ENCODE data around the gene HEMK1.

The HEMK1 gene

GRCh38 chr3:50575372-50575771, 6.0 kb downstream of the HEMK1 start:
- no peak for DNase-seq

DNA sequence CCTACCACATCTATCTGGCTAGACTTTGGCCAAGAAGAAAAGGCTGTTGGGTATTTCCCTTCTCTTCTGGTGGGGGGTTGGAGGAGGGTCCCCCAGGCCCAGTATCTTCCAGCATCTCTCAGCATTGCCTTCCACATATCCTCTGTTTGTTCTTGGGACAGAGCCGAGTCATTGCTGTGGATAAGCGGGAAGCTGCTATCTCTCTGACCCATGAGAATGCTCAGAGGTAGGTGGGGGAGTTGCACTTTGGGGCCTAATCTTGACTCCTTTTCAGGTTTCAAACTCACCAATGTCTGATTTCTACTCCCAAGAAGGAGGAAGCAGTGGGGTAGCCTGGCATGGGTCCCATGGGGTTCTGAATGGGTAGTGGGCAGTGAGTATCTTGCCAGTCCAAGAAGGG, 8.0 kb downstream of the HEMK1 start:
- DNase-seq, result no peak

DNA sequence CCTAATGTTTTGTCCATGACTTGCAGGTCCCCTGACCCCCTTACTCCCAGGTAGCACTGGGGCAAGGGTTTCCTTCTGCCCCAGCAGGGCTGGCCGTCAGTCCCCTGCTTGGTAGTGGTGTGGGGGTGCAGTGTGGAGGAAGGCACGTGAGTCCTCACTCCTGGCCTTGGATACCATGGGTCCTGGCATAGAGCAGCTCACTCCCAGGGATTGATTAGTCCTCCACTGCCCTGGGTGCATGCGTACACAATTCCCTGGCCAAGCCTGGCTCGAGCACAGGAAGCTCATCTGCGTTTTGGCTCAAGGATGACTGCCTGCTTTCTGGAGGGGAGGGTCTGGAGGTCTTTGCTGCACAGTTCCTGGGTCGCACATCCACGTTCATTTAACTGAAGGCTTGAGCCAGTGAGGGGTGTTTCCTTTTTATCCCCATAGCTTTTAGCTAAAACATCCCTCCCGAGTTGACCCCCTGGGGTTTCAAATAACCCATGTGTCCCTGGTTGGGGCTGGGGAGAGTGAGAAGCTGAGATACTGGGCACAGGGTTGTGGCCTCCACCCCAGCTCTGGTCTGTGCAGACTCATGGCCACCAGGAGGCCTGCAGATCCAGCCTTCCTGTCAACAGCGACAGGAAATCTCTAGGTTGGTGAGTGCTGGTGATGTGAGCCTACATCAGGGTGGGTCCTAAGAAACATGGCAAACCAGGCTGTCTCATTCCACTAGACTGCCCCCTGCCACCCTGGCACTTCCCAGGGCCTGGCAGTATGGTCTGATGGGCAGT, 11.5 kb downstream of the HEMK1 start:
- DNase-seq, result no peak

GRCh38 chr3:50581459-50581842, 12.1 kb downstream of the HEMK1 start:
- DNase-seq, result no peak

GRCh38 chr3:50582083-50582482, 12.8 kb downstream of the HEMK1 start:
- DNase-seq, result no peak

GRCh38 chr3:50583897-50584296, 14.6 kb downstream of the HEMK1 start:
- no peak for DNase-seq

DNA sequence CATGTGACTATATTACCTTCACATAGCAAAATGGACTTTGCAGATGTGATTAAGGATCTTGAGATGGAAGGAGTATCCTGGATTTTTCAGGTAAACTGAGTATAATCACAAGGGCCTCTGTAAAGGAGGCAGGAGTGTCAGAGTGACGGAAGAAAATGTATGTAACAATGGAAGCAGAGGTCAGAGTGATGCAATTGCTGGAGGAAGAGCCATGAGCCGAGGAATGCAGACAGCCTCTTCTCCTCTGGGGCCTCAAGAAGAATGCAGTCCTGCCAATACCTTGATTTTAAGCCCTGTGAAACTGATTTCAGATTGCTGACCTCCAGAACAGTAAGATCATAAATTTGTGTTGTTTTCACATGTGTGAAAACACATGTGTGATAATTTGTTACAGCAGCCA, 15.1 kb downstream of the HEMK1 start:
- DNase-seq, result no peak

DNA sequence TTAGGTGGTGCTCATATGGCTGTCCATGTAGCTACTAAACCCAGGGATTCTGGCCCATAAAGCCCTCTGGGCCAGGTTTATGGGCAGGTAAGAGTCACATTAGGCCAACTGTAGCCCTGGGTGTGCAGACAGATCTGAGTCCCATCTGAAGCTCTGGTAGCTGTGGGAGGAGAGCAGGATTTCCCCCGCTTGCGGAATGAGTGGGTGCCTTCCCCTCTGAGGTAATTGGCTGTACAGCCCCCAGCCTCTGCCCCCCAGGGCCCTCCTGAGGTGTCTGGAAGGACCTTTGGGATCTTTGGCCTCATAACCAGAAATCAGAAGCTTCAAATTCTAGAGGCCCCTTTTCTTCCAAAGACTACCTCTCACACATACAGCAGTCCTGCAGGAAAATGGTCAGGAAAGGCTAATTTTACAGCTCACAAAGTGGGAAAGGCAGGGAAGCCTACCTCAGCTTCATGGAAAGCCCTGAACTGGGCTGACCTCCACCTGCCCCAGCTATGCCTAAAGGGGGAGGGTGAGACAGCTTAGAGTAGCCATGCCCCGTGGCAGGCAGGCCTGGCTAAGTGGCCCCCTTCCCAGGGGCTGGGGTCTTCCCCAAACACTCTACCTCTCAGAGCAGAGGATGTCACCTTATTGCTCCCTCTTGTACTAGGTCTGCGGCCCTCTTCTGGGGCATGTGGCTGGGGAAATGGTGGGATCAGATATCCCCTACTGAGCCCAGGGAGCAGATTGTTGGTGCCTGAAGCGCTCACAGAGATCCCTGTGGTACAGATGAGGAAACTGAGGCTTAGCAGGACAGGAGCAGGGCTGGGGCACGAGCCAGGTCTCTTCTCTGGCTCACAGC, 16.8 kb downstream of the HEMK1 start:
- no peak for DNase-seq

DNA sequence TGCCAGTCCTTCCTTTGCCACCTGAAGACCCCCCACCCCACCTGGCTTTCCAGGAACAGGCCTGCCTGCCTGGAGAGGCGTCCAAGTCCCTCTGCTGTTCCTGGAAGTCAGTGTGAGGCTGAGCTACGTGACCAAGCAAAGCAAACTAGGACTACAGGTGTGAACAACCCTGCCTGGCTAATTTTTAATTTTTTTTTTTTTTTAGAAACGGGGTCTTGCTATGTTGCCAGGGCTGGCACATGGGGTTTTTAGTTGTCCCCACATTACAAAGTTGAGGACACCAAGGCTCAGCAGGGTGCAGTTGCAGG, 17.4 kb downstream of the HEMK1 start:
- DNase-seq, result no peak

DNA sequence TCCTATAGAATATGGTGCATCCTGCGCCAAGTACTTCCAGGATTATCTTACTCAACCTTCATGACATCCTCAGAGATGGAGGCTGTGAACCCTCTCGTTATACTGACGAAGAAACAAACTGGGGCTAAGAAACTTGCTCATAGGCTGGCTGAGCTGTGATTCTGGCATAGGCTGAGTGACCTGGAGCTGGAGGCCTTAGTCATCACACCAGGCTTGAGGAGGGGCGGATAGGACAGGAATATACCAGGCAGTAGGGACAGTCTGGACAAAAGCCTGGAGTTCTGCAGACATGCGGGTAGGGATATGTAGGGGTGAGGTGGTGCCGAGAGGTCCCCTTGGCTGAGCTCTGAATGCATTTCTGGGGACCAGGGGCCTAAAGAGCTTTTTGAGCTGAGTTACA, 18.1 kb downstream of the HEMK1 start:
- no peak for DNase-seq

DNA sequence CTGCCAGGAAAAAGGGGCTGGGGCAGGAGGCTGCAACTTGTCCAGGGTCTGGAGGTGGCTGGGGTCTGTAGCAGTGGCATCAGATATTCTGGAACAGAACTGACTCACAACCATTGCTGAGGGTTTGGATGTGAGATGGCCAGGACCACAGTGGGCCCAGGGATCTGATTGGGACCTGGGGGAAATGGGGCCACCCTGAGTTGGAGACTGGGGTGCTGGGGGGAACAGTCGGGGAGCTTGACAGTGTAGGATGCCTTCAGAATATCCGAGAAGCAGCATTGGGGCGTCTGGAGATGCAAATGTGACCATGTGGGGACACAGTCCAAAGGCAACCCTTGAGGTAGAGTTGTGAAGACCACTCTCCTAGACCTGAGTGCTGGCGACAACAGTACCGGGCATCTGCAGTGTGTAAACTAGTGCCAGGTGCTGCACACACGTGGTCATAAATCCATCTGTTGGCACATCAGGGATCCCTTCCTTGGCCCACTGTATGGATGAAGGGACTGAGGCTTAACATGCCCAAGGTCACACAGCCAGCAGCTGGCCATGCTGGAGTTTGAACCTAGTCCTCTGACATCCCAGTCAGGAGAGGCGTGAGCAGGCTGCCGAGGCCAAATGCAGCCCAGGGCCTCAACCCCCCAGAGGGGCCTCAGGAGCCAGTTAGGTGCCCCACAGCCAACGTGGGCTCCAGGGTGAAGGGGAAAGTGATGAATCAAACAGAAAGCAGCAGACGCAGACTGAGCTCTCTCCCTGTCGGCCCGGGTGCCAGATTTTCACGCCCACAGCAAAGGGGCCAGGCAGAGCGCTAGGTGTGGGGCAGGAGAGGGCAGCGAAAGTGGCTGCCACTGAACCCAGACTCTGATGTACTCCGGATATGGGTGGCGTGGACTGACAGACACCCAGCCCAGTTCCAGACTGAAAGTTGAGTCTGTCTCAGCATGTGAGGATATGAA, 18.8 kb downstream of the HEMK1 start:
- no peak for DNase-seq

- DNase-seq, result no peak
Observed at GRCh38 chr3:50588759-50589433, 19.6 kb downstream of the HEMK1 start.

DNA sequence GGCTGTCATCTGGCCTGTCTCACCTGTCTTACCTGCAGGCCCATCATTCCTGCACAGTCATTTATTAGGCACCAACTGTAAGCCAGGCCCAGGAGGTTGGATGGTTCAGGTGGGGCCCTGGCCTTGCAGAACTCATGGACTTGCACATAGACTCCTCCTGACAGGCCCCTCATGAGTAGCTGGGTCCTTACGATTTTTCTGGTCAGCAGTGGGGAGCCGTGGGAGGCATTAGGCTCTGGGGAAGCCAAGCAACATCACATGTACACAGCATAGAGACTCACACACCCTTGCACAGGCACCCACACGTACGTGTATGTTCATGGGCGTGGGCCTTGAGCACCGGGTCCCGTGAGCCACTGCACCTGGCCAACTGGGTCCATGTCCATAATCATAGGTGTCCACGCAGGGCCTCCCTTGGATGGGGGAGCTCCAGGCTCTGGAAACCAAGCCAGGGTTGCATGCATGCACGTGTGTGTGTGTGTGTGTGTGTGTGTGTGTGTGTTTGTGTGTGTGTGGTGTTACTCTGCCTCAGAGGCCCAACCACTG, 21.9 kb downstream of the HEMK1 start:
- DNase-seq, result no peak

GRCh38 chr3:50592568-50592967, 23.2 kb downstream of the HEMK1 start:
- DNase-seq, result no peak

DNA sequence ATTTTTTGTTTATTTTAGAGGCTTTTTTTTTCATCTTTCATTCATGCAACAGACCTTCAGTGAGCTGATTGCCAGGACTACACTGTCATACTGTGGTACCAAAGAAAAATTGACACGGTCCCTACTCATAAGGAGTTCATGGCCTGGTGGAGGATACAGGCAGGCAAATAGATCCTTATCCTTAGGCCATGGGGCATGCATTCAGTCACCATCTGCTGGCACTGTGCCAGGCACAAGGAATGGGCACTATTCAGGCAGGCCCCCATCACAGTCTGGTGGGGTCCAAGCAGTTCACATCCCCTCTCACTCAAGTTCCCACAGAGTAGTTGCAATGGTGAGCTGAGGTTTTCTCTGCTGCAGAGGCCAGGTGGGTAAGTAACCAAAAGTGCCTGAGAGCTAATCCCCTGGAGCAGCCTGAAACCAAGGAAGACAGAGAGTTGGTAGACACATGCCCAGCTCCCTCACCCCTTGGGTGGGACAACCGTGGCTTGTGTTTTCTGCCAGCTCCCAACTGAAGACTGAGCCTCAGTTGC, 25.0 kb downstream of the HEMK1 start:
- DNase-seq, result no peak

GRCh38 chr3:50599115-50599715, 29.9 kb downstream of the HEMK1 start:
- no peak for DNase-seq

DNA sequence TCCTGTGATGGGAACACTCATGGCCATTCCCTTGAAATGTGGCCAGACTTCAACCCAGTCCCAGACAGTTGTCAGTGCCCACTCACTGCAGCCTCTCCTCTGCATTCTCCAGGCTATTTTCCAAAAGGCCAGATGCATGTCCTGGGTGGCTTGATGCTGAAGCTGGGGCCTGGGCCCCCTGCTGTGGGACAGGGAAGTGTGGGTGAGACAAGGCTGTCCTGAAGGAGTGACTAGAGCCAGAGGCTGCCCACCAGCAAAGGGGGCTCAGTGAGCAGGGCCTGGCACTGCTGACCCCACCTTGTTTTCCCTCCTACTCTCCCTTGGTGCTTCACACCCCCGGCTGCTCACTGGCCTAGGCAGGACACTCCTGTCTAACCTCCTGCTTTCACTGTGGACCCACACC, 30.4 kb downstream of the HEMK1 start:
- DNase-seq, result no peak

DNA sequence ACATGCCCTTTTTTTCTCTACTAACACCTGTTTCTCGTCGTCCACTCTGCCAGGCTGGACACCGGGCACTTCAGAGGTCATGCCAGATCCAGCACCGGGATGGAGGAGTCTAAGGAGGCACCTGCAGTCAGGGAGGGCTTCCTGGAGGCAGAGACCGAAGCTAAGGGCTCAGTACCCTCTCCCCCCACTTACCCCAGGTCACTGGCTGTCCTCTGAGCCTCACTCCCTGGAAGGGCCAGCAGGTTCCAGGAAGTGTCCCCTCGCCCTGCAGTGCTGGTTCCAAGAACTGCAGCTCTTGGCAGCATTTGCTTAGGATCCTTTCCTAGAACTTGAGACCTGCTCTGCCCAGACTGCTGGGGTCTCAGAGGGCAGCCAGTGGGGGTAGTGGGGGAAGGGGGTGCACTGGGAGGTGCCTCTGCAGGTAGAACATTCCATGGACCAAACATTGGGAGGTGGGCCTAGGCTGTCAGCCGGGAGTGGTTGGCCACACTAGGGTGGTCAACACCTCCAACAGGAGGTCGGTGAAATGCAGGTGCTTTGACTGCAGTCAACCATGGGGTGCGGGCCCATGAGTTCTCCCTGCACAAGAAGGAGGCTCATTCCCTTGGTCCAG, 30.9 kb downstream of the HEMK1 start:
- DNase-seq, result no peak

DNA sequence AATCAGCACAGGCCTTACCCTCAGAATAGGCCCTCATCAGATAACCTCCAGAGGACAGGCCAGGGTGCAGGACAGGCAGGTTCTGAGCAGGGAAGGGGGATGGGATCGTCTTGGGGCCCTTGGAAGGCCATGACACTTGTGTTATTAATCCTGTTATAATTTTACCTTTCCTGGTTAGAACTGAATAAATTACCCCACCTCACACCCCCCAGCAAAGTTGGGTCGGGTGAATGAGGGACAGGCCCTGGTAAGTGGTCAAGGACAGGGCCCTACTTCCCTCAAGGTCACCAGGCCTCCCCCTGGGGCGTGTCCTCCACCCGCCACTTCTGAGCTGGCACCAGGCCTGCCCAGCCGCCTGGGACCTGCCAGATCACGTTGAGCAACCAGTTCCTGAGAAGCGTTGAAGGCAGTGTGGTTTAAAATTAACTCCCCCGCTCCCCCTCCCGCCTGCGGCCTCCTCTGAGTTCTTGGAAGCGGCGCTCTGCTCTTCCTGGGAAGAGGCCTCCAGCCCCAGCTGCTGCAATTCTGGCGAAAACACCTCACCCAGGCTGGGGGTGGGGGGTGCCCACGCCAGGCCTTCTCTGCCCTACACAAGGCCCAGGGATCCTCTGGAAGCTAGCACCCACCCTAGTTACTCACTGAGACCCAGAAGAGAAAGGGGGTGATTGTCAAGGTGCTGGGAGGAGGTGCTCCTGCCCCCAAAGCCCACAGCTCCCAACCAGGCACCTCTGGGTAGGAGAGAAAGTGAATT, 31.7 kb downstream of the HEMK1 start:
- DNase-seq, result peak; percentile 57 to 77

- no peak for DNase-seq
Observed at GRCh38 chr3:50602595-50603191, 33.4 kb downstream of the HEMK1 start.

Measured in NCI-H2081 (cell line).